Measurements from ENCODE around the gene HBE1.

HBE1 gene

DNA sequence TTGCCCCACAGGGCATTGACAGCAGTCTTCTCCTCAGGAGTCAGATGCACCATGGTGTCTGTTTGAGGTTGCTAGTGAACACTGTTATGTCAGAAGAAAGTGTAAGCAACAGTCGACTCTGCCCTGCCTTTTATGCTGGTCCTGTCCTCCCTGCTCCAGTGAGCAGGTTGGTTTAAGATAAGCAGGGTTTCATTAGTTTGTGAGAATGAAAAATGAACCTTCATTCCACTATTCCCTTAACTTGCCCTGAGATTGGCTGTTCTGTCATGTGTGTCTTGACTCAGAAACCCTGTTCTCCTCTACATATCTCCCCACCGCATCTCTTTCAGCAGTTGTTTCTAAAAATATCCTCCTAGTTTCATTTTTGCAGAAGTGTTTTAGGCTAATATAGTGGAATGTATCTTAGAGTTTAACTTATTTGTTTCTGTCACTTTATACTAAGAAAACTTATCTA lies 35.3 kb downstream of the HBE1 start, which contains the start of gene HBD:
TSS of gene HBD (minus strand) at position 103 of the 454 bp plus-strand sequence. CDS start at position 53, 50 bp downstream.
- no peak for DNase-seq (ENCODE audit: low read depth in 2 of 2)

- no peak for DNase-seq (ENCODE audit: low read depth in 2 of 2)
Observed at GRCh38 chr11:5233307-5233706, 36.4 kb downstream of the HBE1 start.

DNA sequence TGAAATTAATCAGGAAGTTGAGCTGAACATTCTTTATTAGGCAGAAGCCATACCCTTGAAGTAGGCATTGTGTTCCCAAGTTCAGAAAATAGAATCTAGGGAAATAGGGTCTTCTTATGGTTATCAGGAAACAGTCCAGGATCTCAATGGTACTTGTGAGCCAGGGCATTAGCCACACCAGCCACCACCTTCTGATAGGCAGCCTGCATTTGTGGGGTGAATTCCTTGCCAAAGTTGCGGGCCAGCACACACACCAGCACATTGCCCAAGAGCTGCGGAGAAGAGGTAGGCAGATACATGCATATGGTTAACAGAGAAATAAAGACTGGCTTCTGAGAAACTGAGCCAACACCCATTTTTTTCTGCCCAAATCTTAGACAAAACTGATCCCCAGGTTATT lies 36.9 kb downstream of the HBE1 start:
- no peak for DNase-seq (ENCODE audit: low read depth in 2 of 2)

DNA sequence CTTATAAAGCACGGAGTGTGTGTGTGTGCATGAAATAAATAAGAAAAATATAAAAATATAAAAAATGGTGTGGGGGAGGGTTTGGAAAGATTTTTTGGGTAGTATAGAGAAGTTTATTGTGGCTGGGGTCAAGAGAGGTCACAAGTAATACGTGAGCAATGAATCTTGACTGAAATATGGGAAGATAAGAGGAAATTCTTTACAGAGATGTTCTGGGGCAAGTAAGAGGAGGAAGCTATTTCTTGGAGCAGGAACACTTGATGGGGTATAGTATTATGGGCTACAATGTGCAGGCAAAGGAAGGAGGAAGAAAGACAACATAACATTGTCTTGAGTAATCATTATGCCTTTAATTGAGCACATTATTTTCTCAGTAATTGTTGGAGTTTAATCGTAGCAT lies 37.6 kb downstream of the HBE1 start:
- DNase-seq (ENCODE audit: low read depth in 2 of 2) = no peak

GRCh38 chr11:5231111-5231510 lies 38.6 kb downstream of the HBE1 start:
- no peak for DNase-seq (ENCODE audit: low read depth in 2 of 2)

GRCh38 chr11:5230266-5230665 lies 39.5 kb downstream of the HBE1 start:
- DNase-seq (ENCODE audit: low read depth in 2 of 2) = no peak

DNA sequence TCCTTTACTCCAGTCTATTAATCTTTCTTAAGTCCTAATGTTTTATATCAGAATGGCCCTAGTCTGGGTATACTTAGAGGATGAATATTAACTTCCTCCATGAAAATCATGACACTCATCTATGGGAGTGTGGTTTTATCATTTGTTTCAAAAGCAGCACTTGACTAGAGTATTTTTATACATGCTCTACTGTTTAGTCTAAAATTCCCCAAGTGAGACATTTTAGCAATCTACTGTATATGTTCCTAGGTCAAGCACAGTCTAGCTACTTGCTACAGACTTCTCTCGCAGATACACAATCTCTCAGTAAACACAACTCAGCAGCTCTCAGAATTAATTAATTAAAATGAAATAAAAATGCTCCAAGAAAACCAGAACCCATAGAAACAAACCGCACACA lies 39.9 kb downstream of the HBE1 start:
- DNase-seq (ENCODE audit: low read depth in 2 of 2) = no peak

DNA sequence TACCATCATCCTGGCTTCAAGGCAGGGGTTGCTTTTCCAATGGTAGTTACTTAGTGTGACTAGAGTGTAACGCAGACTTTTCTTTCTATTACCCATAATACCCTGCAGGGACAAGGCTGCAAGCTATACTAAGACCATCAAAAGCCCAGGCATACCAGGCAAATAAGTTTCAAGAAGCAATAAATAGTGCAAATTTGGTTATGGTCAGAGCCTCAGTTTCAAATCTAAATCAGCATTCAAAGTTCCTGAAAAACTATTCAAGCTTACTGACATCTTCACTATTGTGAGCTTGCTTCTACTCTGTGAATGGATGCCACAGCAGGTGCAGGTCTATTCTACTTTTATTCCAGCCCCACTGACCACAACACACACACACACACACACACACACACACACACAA lies 40.4 kb downstream of the HBE1 start:
- DNase-seq (ENCODE audit: low read depth in 2 of 2) = no peak

DNA sequence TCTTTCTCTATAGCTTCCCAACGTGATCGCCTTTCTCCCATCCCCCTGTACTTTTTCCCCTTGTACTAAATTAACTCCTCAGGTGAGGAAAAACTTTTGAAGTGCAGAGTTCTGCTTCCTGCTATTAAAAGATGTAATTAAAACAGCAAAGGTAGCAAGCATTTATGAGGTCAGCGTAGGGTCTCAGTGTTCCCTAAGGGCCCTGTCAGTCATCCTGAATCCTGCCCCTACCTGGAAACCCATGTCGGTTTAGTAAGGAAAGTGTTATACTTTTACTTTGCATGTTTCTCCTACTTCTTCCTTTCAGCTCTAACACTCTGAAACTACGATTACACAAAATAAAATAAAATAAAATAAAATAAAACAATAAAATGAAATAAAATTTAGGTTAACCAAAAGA lies 41.6 kb downstream of the HBE1 start:
- no peak for DNase-seq (ENCODE audit: low read depth in 2 of 2)

DNA sequence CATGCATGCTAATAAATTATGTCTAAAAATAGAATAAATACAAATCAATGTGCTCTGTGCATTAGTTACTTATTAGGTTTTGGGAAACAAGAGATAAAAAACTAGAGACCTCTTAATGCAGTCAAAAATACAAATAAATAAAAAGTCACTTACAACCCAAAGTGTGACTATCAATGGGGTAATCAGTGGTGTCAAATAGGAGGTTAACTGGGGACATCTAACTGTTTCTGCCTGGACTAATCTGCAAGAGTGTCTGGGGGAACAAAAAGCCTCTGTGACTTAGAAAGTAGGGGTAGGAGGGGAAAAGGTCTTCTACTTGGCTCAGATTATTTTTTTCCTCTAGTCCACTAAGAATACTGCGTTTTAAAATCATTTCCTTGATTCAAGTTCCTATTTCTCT lies 42.1 kb downstream of the HBE1 start:
- no peak for DNase-seq (ENCODE audit: low read depth in 2 of 2)

DNA sequence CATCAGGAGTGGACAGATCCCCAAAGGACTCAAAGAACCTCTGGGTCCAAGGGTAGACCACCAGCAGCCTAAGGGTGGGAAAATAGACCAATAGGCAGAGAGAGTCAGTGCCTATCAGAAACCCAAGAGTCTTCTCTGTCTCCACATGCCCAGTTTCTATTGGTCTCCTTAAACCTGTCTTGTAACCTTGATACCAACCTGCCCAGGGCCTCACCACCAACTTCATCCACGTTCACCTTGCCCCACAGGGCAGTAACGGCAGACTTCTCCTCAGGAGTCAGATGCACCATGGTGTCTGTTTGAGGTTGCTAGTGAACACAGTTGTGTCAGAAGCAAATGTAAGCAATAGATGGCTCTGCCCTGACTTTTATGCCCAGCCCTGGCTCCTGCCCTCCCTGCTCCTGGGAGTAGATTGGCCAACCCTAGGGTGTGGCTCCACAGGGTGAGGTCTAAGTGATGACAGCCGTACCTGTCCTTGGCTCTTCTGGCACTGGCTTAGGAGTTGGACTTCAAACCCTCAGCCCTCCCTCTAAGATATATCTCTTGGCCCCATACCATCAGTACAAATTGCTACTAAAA lies 42.9 kb downstream of the HBE1 start, which contains the start of gene HBB:
TSS of gene HBB (minus strand) at position 340 of the 579 bp plus-strand sequence. CDS start at position 290, 50 bp downstream.
- DNase-seq (ENCODE audit: low read depth in 2 of 2) = no peak

GRCh38 chr11:5225480-5225871 lies 44.3 kb downstream of the HBE1 start:
- no peak for DNase-seq (ENCODE audit: low read depth in 2 of 2)

DNA sequence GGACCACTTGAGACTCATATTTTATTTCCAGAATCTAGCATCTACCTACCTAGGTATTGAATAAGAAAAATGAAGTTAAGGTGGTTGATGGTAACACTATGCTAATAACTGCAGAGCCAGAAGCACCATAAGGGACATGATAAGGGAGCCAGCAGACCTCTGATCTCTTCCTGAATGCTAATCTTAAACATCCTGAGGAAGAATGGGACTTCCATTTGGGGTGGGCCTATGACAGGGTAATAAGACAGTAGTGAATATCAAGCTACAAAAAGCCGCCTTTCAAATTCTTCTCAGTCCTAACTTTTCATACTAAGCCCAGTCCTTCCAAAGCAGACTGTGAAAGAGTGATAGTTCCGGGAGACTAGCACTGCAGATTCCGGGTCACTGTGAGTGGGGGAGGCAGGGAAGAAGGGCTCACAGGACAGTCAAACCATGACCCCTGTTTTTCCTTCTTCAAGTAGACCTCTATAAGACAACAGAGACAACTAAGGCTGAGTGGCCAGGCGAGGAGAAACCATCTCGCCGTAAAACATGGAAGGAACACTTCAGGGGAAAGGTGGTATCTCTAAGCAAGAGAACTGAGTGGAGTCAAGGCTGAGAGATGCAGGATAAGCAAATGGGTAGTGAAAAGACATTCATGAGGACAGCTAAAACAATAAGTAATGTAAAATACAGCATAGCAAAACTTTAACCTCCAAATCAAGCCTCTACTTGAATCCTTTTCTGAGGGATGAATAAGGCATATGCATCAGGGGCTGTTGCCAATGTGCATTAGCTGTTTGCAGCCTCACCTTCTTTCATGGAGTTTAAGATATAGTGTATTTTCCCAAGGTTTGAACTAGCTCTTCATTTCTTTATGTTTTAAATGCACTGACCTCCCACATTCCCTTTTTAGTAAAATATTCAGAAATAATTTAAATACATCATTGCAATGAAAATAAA lies 44.9 kb downstream of the HBE1 start:
- no peak for DNase-seq (ENCODE audit: low read depth in 2 of 2)

- no peak for DNase-seq (ENCODE audit: low read depth in 2 of 2)
Observed at GRCh38 chr11:5223686-5224085, 46.1 kb downstream of the HBE1 start.

GRCh38 chr11:5223146-5223545 lies 46.6 kb downstream of the HBE1 start:
- no peak for DNase-seq (ENCODE audit: low read depth in 2 of 2)
